ENCODE data around the gene ABHD5. TPM values are rescaled to one million over a fixed set of nuclear protein-coding genes. Genes with fewer than 3 reads are reported as not detected.

ABHD5 gene
- total RNA-seq, 2 donors from 2014 or later: 18.9 to 19.8 TPM

GRCh38 chr3:43689166-43689565 is 1.6 kb upstream of the ABHD5 start:
- no peak for ATAC-seq (replicated peaks in 1 of 2)
- Mint-ChIP-seq H3K9me3 (no peaks in the 10 kb centered on the region), H3K36me3 (ENCODE audit: insufficient read depth in 2 of 2) (peaks cover 2 to 3% of the 10 kb centered on the region in 2 donors), H3K4me3 (no peak overlapping the region), H3K27me3 (ENCODE audit: low read depth) (peaks cover 10% of the 10 kb centered on the region), H3K4me1 (ENCODE audit: low read depth) (peaks cover 37% of the 10 kb centered on the region), H3K27ac (no peak overlapping the region)
- DNase-seq: no peak

DNA sequence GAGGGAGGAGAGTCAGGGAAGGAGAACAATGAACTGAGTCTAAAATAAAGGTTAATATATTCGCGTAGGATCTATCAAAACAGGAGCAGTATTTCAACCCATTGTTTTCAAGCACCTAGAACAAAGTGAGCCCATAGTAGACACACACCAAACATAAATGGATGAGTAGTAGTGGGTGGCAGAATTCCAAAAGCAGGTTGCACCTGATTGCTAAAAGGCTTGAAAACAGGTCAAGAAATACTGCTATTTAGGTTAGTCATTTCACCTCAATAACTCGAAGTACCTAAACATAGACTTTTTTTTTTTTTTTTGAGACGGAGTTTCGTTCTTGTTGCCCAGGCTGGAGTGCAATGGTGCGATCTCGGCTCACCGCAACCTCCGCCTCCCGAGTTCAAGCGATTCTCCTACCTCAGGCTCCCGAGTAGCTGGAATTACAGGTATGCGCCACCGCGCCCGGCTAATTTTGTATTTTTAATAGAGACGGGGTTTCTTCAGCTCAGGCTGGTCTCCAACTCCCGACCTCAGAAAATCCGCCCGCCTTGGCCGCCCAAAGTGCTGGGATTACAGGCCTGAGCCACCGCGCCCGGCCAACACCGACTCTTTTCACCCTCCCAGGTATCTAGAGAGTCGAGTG is 855 bp upstream of the ABHD5 start:
- H3K27me3 Mint-ChIP-seq (ENCODE audit: low read depth): peaks cover 10% of the 10 kb centered on the region
- H3K36me3 Mint-ChIP-seq (ENCODE audit: insufficient read depth in 2 of 2): peaks cover 2 to 3% of the 10 kb centered on the region in 2 donors
- ATAC-seq (replicated peaks in 1 of 2): no peak
- DNase-seq: no peak
- H3K27ac Mint-ChIP-seq: no peak overlapping the region
- no peaks in the 10 kb centered on the region for H3K9me3 Mint-ChIP-seq
- peak overlapping the region; percentile 88 to 99 for H3K4me3 Mint-ChIP-seq
- peaks cover 41% of the 10 kb centered on the region for H3K4me1 Mint-ChIP-seq (ENCODE audit: low read depth)

- ATAC-seq (replicated peaks in 1 of 2): peak; percentile 26 to 34
- Mint-ChIP-seq H3K4me3 (peak overlapping the region; percentile 88 to 99), H3K9me3 (no peaks in the 10 kb centered on the region), H3K4me1 (ENCODE audit: low read depth) (peaks cover 47% of the 10 kb centered on the region), H3K27me3 (ENCODE audit: low read depth) (peaks cover 10% of the 10 kb centered on the region), H3K36me3 (ENCODE audit: insufficient read depth in 2 of 2) (peaks cover 2 to 3% of the 10 kb centered on the region in 2 donors), H3K27ac (peak overlapping the region; percentile 95)
- peak; percentile 45 to 67 for DNase-seq
Observed at GRCh38 chr3:43691120-43691995, 620 bp downstream of the ABHD5 start.

DNA sequence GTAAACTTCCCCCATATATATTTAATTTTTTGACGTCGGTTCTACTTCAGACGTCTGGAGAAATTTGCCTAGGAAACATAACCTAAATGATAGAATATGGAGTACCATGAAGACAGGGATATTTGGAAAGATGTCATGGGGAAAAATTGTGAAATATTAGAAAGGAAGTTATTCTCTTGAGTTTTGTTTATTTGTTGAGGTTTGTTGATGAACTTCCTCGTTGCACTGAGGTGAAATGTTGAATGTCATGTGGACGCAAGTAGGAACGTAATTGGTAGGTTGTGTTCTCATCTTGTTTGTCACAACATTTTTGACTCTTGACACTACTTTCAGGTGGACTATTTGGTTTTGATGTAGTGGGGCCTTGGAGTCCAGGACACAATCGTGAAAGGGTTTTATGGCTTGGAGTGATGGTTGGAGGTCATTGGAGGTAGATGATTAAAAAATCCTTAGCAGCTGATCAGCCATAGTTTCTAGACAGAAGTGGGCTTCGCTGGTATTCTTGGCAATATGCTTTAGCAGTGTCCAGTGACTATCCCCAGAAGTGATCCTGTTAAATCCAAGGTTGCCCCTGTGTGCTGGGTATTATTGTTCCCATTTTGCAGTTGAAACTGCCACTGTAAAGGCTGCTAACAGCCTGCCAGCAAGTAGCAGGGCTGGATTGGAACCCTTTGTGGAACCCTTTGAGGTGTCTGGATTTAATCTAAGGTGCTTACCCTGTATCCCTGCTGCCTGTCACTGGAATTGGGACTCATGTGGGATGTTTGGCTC is 1.5 kb downstream of the ABHD5 start:
- DNase-seq: no peak
- ATAC-seq (replicated peaks in 1 of 2): no peak
- Mint-ChIP-seq H3K27me3 (ENCODE audit: low read depth) (peaks cover 10% of the 10 kb centered on the region), H3K4me3 (peak overlapping the region; percentile 87 to 99), H3K27ac (peak overlapping the region; percentile 95), H3K4me1 (ENCODE audit: low read depth) (peaks cover 49% of the 10 kb centered on the region), H3K36me3 (ENCODE audit: insufficient read depth in 2 of 2) (peaks cover 2 to 3% of the 10 kb centered on the region in 2 donors), H3K9me3 (no peaks in the 10 kb centered on the region)

GRCh38 chr3:43692971-43693370 is 2.2 kb downstream of the ABHD5 start:
- ATAC-seq (replicated peaks in 1 of 2): no peak
- H3K27me3 Mint-ChIP-seq (ENCODE audit: low read depth): peaks cover 10% of the 10 kb centered on the region
- no peak for DNase-seq
- peak overlapping the region; percentile 87 to 99 for H3K4me3 Mint-ChIP-seq
- no peaks in the 10 kb centered on the region for H3K9me3 Mint-ChIP-seq
- peaks cover 49% of the 10 kb centered on the region for H3K4me1 Mint-ChIP-seq (ENCODE audit: low read depth)
- peak overlapping the region; percentile 13 for H3K27ac Mint-ChIP-seq
- H3K36me3 Mint-ChIP-seq (ENCODE audit: insufficient read depth in 2 of 2): peaks cover 2 to 3% of the 10 kb centered on the region in 2 donors

DNA sequence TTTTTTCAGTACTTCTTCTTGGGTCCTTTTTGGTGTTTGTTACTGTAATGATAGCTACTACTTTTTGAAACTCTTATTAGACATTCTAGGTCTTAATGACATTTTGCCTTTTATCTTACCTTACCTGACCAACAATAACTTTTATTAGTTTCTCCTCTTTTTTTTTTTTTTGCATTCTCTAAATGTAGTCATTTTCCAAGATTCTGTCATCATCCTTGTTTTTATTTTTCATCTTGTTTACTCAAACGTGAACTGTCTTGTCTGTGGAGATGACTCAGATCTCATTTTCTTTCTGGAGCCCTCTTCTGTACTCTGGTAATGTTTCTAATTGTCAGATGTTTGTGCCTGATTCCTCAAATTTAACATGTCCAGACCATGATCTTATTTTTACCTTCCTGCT is 2.9 kb downstream of the ABHD5 start:
- H3K9me3 Mint-ChIP-seq: no peaks in the 10 kb centered on the region
- DNase-seq (no peak), ATAC-seq (replicated peaks in 1 of 2) (no peak)
- peaks cover 2 to 3% of the 10 kb centered on the region in 2 donors for H3K36me3 Mint-ChIP-seq (ENCODE audit: insufficient read depth in 2 of 2)
- H3K27me3 Mint-ChIP-seq (ENCODE audit: low read depth): peaks cover 10% of the 10 kb centered on the region
- peak overlapping the region; percentile 94 for H3K27ac Mint-ChIP-seq
- H3K4me1 Mint-ChIP-seq (ENCODE audit: low read depth): peaks cover 49% of the 10 kb centered on the region
- H3K4me3 Mint-ChIP-seq: peak overlapping the region; percentile 19 to 99

GRCh38 chr3:43695443-43695842 is 4.7 kb downstream of the ABHD5 start:
- ATAC-seq (replicated peaks in 1 of 2): no peak
- Mint-ChIP-seq H3K9me3 (no peaks in the 10 kb centered on the region), H3K27me3 (ENCODE audit: low read depth) (no peaks in the 10 kb centered on the region), H3K4me1 (ENCODE audit: low read depth) (peaks cover 46% of the 10 kb centered on the region), H3K27ac (peak overlapping the region; percentile 58), H3K36me3 (ENCODE audit: insufficient read depth in 2 of 2) (peaks cover 2 to 4% of the 10 kb centered on the region in 2 donors), H3K4me3 (no peak overlapping the region)
- DNase-seq: no peak

DNA sequence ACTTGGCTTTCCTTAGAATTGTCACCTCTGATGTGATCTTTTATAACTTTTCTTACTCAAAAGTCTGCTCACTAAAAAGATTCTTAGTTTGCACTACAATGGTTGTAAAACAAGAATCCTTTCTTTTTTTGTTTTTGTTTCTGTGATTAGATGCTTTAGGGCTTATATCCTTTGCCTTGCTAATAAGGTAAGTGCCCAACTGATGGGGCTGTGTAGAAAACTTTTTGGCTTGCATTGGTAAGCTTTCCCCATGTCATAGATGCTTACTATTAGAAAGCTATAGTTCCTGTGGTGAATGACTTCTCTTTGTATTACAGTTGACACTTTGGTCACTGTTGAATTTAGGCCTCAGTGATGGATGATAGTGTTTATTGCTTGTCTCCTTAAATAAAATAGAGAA is 5.1 kb downstream of the ABHD5 start:
- peaks cover 0 to 4% of the 10 kb centered on the region in 2 donors for H3K36me3 Mint-ChIP-seq (ENCODE audit: insufficient read depth in 2 of 2)
- DNase-seq (no peak), ATAC-seq (replicated peaks in 1 of 2) (no peak)
- H3K9me3 Mint-ChIP-seq: no peaks in the 10 kb centered on the region
- peak overlapping the region; percentile 58 for H3K27ac Mint-ChIP-seq
- peaks cover 44% of the 10 kb centered on the region for H3K4me1 Mint-ChIP-seq (ENCODE audit: low read depth)
- H3K4me3 Mint-ChIP-seq: no peak overlapping the region
- H3K27me3 Mint-ChIP-seq (ENCODE audit: low read depth): no peaks in the 10 kb centered on the region

DNA sequence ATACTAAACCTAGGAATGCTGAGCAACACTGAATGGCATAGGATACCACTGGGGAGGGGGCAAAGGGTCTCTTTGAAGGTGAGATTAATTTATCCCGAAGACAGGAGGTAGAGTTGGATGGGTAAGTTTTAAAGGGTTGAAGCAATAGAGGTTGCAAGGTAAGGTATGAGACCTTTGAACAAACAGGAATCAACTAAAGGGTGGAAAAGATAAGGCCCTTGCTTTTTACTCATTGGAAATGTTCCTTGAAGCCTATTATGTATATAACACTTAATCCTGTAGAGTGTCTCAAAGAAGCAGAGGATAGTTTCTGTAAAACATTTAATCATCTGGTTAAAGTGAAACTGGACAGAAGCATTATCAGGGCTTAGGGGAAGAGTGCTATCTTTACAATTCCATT is 5.7 kb downstream of the ABHD5 start:
- no peaks in the 10 kb centered on the region for H3K9me3 Mint-ChIP-seq
- H3K4me3 Mint-ChIP-seq: no peak overlapping the region
- H3K27ac Mint-ChIP-seq: no peak overlapping the region
- ATAC-seq (replicated peaks in 1 of 2): no peak
- peaks cover 0 to 4% of the 10 kb centered on the region in 2 donors for H3K36me3 Mint-ChIP-seq (ENCODE audit: insufficient read depth in 2 of 2)
- H3K27me3 Mint-ChIP-seq (ENCODE audit: low read depth): no peaks in the 10 kb centered on the region
- H3K4me1 Mint-ChIP-seq (ENCODE audit: low read depth): peaks cover 44% of the 10 kb centered on the region
- no peak for DNase-seq

DNA sequence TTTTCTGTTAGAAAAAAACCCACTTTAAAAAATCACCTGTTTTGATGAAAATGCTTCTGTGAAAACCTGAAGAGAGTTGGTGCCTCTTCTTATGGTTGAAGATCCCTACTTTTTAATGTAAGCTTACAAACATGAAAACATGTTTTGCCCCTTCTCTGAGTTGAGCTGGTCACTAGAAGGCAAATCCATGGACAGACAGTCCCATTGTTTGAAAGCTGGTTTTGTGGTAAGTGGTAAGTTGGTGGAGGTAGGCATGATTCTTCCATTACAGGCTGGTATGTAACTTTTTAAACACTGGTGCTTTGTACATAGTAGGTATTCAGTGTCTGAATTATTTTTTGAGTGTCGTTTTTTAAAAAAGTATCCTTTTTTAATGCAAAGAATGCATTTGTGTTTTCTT is 6.1 kb downstream of the ABHD5 start:
- DNase-seq (no peak), ATAC-seq (replicated peaks in 1 of 2) (no peak)
- peaks cover 0 to 1% of the 10 kb centered on the region in 2 donors for H3K36me3 Mint-ChIP-seq (ENCODE audit: insufficient read depth in 2 of 2)

DNA sequence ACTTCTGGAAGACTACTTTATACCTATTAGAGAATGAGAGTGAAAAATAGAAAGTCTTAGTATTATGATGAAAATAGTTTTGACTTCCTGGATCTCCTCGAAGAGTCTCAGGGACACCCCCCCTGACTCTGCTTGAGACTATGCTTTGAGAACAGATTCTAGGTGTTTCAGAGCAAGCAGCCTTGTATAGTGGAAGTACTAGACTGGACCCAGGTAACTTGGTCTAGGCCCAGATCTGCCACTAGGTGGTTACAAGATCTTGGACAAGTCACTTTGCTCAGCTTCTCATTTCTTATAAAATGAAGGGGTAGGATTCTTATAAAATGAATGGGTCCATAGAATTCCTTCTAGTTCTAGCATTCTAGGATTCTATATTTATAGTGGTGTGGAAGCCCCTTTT is 9.1 kb downstream of the ABHD5 start:
- H3K27ac Mint-ChIP-seq: no peak overlapping the region
- H3K4me1 Mint-ChIP-seq (ENCODE audit: low read depth): peaks cover 17% of the 10 kb centered on the region
- no peaks in the 10 kb centered on the region for H3K27me3 Mint-ChIP-seq (ENCODE audit: low read depth)
- ATAC-seq (replicated peaks in 1 of 2) (peak; percentile 71 to 73), DNase-seq (peak; percentile 10 to 11)
- H3K9me3 Mint-ChIP-seq: no peaks in the 10 kb centered on the region
- no peak overlapping the region for H3K4me3 Mint-ChIP-seq
- H3K36me3 Mint-ChIP-seq (ENCODE audit: insufficient read depth in 2 of 2): peaks cover 4 to 5% of the 10 kb centered on the region in 2 donors

More for the DNA sequence above, 6.1 kb downstream of the ABHD5 start:
- Mint-ChIP-seq H3K9me3 (no peaks in the 10 kb centered on the region), H3K4me3 (no peak overlapping the region), H3K27ac (no peak overlapping the region), H3K27me3 (ENCODE audit: low read depth) (no peaks in the 10 kb centered on the region), H3K4me1 (ENCODE audit: low read depth) (peaks cover 40% of the 10 kb centered on the region)

DNA sequence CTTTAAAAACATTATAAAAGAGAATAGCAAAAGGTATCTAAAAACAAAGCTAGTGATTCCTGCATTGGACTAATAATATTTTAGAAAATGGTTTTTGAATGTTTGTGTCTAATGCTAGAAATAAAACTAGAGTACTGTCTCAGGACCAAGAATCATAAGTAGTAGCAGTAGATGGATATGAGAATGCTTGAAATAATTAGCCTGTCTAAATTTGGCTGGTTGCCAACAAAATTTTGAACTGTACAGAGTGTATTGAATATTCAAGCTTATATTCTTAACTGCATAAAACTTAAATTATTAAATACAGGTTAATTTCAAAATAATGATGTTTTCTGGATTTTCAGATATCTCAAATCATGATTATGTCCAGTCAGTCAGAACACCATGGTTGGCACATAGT is 14.0 kb downstream of the ABHD5 start:
- Mint-ChIP-seq H3K4me3 (no peak overlapping the region), H3K27me3 (ENCODE audit: low read depth) (no peaks in the 10 kb centered on the region), H3K36me3 (ENCODE audit: insufficient read depth in 2 of 2) (peaks cover 5 to 10% of the 10 kb centered on the region in 2 donors), H3K27ac (no peak overlapping the region), H3K4me1 (ENCODE audit: low read depth) (peaks cover 13% of the 10 kb centered on the region), H3K9me3 (no peaks in the 10 kb centered on the region)
- DNase-seq (no peak), ATAC-seq (replicated peaks in 1 of 2) (no peak)

GRCh38 chr3:43706342-43706741 is 15.6 kb downstream of the ABHD5 start:
- H3K36me3 Mint-ChIP-seq (ENCODE audit: insufficient read depth in 2 of 2): peaks cover 5 to 9% of the 10 kb centered on the region in 2 donors
- H3K9me3 Mint-ChIP-seq: no peaks in the 10 kb centered on the region
- H3K4me1 Mint-ChIP-seq (ENCODE audit: low read depth): peaks cover 13% of the 10 kb centered on the region
- no peak overlapping the region for H3K4me3 Mint-ChIP-seq
- H3K27me3 Mint-ChIP-seq (ENCODE audit: low read depth): no peaks in the 10 kb centered on the region
- ATAC-seq (replicated peaks in 1 of 2): no peak
- no peak for DNase-seq
- H3K27ac Mint-ChIP-seq: no peak overlapping the region

Data from activated T-cell treated with anti-CD3 and anti-CD28 coated beads, Interleukin-2, amount 50 U/mL, for 72 hours (primary cell).